Cortex of kidney (tissue), 1 donor: ENCODE results near the gene FJX1.

Experiments
- DNase-seq: peaks from one replicate; lab custom pipeline; 2025; lab: John Stamatoyannopoulos, UW

FJX1 gene

DNA sequence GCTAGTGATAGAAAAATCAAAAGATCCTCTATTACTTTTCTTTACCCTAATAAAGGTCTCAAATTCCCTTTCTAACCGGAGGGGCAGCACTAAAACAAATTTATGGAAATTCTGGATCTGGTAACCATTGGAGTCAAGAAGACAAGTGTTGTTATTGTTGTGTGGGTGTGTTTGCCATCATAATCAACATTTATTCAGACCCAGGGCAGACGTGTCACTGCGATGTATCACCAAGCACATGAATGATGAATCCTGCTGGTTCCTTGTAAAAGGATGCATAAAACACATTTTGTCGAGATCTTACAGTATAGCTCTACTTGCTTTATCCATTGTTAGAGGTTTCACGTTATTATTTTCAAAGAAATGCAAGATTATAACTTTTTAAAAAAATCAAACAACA, 12.1 kb upstream of the FJX1 start:
- no peak for DNase-seq

DNA sequence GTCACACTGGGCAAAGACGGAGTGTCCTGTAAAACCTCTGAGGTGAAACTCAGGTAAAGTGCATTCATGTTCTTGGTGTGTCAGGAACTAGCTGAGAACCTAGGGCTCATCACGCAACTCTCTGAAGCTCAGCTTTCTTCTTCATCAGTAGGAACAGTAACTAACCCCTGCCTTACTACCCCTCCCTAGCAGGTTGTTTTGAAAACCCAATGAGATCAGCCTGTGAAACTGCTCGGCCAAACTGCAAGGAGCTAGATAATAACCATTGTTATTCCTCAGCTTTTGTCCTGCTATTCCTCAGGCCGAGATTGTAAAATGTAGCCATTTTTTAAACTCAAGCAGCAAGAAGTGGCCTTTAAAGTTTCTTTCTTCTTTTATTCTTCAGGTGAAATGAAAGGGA, 9.8 kb upstream of the FJX1 start:
- DNase-seq: no peak

DNA sequence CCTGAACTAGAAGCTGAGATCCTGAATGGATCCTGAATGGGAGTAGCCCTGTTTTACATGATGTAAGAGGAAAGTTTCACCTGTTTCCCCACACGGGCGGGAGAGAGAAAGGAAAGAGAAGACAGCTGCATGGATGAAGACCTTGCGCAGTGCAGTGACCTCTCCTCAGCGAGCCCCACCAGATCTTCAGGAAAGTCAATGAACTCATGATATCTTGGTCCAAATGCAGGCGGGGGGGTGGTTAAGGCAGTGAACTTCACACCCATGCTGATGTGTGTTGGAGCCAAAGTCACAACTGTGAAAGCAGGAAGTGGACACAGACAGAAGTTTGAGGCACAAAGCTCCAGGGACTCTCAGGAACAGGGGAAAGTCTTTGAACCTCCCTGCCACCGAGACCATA, 8.6 kb upstream of the FJX1 start:
- no peak for DNase-seq

DNA sequence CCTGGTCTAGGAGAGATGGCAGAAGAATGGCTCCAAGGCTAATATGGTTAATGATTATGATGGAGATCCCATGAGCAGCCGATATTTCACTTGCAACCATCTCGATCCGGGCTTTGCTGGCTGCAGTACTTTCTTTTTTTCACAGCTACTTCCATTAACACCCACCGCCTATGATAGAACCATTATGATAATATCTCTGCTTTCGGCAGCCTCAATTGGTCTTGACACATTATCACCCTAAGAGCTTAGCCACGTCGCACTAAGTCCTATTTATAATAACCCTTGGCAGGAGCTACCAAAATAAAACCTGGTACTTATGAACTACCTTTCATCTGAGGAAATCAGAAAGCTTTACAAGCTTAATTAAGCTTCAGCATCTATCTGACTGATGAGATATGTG, 7.6 kb upstream of the FJX1 start:
- DNase-seq: no peak

DNA sequence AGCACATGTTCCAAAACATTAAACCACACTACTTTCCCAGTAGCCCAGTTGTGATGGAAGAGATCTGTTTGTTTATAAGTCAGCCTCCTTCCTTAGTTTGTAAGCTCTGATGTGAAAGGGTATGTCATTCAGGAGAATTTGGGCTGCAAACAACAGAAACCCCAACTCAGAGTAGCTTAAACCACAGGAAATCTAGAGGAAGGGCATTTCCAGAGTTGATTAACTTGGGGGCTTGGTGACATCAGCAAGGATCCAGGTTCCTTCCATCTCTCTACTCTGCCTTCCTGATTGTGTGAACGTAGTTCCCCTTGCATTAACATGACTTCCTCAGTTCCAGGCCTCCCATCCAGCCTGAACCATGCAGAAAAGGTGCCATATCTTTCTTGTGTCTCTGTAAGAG, 6.5 kb upstream of the FJX1 start:
- no peak for DNase-seq

DNA sequence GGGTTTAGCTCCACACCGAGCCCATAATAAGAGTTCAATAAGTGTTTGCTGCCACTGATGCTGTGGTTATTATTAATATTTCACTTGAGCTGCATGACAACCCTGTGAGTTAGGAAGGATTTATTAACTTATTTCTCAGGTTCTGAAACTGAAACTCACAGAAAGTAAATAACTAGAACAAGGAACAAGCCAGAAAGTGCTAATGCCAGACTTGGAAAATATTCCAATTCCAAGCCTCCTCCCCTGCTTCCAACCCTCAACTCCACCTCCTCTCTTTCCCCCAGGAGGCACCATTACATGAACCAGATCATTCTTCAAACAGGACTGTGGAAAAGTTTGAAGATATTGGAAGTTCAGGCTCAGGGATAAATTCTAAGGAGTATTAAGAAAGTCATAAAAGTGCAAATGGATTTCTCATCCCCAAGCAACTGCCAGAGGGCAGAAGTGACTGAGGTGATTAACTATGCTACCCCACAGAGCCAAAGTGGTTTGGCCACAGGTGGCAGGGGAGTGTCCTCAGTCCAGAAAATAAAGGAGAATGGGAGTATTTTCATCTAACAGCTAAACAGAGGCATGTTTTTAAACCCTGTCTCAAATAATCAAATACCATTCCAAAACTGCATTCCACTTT, 3.2 kb upstream of the FJX1 start:
- no peak for DNase-seq

DNA sequence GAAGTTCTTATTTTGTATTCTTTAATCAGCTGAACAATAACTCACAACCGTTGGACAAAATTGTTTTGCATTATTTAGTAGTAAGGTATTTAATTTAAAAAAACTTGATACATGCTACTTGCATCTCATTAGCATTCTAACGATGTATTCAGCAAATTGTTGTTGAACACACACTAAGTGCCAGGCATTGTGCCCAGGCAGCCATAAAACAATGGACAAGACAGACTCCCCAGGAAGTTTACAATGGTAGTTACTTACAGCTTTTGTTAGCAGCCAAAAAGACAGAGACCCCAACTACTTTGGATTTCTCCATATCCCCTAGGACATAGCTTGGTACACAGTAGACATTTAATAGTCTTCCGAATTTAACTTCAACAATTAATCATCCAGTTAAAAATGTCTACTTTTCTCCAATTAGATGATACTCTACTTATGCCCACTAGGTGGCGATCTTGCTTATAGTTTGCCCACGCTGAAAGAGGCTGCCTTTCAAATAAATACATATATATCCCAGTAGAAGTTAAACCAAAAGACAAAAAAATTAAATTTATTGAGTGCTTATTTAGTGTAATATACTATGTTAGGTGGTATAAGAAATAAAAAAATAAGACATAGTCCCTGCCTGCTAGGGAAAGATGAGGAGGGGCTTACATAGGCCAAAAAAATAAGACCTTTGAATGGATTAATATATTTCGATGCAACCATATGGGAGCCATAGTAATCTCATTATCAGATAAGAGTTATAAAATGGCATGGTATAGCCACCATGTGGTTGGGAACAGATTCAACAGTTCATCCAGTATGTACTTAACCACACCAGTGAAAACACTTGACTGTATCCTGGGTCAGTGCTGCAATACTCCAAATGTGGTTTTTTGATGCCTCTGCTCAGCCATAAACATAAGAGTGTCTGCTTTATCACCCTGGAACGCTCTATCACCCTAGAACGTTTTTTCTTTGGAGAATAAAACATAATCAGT, 2.0 kb upstream of the FJX1 start:
- DNase-seq: no peak

DNA sequence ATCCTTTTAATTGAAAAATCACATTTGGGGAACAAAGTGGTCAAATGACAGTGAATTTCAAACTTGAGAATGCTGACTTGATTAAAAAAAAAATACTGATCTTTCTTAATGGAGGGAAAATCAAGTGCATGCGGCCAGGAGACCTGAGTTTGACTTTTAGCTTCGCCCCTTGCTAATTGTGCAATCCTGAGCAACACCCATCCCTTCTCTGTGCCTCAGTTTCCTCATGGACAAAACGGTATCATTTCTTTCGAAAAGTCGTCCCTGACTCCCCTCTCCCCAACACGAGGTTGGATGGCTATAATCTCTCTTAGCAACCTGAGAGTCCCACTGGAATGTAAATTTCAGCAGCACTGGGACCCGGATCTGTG, 959 bp upstream of the FJX1 start:
- no peak for DNase-seq

DNA sequence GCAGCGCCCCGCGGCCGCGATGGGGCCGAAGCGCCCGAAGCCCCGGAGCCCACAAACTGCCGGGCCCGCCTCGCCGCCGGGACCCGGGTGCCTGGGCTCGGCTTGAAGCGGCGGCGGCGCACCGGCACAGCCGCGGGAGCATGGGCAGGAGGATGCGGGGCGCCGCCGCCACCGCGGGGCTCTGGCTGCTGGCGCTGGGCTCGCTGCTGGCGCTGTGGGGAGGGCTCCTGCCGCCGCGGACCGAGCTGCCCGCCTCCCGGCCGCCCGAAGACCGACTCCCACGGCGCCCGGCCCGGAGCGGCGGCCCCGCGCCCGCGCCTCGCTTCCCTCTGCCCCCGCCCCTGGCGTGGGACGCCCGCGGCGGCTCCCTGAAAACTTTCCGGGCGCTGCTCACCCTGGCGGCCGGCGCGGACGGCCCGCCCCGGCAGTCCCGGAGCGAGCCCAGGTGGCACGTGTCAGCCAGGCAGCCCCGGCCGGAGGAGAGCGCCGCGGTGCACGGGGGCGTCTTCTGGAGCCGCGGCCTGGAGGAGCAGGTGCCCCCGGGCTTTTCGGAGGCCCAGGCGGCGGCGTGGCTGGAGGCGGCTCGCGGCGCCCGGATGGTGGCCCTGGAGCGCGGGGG, 346 bp downstream of the FJX1 start:
- no peak for DNase-seq

DNA sequence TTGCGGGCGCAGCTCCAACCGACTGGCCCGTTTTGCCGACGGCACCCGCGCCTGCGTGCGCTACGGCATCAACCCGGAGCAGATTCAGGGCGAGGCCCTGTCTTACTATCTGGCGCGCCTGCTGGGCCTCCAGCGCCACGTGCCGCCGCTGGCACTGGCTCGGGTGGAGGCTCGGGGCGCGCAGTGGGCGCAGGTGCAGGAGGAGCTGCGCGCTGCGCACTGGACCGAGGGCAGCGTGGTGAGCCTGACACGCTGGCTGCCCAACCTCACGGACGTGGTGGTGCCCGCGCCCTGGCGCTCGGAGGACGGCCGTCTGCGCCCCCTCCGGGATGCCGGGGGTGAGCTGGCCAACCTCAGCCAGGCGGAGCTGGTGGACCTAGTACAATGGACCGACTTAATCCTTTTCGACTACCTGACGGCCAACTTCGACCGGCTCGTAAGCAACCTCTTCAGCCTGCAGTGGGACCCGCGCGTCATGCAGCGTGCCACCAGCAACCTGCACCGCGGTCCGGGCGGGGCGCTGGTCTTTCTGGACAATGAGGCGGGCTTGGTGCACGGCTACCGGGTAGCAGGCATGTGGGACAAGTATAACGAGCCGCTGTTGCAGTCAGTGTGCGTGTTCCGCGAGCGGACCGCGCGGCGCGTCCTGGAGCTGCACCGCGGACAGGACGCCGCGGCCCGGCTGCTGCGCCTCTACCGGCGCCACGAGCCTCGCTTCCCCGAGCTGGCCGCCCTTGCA, 1.0 kb downstream of the FJX1 start:
- DNase-seq: no peak

DNA sequence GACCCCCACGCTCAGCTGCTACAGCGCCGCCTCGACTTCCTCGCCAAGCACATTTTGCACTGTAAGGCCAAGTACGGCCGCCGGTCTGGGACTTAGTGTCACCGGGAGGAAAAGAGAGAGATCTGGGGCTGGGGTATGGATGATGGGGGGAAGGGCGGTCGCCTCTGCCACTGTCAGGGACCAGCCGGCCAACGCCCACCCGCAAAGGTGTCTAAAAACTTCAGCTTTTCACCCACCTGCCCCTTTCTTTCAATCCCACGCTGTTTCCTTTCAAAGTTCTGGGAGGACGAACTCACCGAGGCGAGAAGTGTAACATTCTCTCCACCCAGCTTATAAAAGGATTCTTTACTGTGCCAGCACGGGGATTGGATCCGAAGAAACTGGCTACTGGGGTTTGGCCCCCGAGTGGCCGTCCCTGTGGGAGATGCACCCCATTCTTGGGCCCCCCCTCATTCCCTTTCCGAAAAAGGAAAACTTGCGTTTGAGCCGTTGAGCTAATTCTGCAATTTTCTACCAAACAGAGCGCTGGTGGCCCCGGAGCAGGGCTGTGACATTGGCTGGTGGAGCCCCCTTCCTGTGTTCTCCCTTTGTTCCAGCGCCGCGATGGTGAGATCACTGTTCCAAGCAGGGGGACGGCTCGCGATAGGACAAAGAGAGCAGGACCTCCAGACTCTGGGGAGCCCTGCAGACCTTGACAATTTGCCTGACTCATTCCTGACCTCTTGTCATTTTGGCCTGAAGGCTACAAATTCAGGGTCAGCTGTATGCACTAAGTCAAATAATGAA, 1.8 kb downstream of the FJX1 start:
- no peak for DNase-seq

DNA sequence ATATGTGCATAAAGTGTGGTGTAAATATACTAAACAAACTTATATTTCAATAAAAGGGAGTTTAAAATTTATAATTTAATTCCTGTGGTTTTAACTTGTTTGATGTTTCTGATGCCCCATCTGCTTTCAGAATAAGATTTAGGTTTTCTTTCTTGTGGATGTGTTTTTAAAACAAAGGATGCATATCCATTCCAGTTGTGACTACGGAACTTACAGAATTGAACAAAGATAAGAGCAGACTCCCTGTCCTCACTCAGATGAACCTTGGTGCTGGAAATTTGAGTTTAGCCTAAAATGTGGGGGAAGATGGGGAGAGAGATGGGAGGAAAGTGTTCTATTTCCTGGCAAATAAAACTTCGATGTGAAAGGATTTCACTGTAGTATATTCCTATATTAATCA, 2.5 kb downstream of the FJX1 start:
- no peak for DNase-seq

DNA sequence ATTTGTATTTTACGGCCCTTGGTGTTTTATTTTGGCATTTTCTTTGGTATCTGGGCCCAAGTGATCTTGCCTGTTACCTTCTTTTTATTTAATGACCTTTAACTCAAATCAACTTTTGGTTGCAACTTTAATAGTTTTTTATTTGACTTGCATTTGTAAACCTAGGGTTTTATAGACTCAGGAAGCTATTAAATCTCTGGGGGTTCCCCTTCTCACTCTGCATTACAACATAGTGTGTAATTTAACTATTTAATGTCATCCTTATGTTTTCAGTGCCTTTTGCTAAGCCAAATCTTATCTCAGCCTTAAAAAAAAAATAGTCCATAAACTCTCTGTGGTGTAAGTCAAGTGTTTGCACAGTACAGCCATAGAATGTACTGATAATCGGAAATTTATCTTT, 3.4 kb downstream of the FJX1 start:
- DNase-seq: no peak

DNA sequence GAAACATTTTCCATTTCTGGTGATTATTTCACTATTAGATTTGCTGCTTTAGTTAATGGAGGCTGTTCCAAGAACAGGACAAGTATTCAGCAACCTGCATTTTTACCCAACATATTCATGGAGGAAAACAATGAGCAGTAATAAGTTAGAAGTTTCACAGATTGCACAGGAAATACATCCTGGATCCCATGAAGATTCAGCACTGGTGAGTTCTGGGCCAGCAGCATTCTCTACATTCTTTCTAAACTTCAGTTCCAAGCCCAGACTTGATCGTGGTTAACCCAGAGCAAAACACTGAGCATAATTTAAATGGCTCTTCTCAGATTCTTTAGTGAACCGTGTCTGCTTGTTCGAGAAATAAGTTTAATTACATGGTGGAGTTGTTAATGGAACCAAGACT, 3.8 kb downstream of the FJX1 start:
- no peak for DNase-seq

DNA sequence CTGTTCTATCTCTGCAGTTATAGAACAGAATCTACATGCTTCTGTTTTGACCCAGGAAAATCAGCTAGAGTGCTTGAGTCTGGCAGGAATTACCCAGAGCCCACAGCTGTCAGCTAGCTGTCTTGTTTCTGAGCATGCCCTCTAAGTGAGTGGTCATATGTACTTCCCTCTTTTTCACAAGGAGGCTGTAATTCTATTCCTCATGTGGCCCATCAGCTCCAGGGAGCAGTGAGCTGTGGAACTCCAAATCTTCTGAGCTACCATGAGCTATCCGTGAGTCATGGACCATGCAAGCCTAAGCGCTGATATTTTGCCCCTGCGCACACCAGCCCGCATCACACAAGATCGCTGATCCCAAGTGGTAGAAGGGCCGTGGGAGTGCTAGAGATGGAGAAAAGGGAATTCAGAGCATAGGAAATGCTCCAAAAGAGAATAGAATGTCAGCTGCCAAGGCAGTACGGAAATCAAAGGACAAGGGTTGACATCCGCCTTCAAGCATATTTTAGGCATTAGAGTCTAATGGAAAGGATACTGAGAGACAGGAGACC, 5.4 kb downstream of the FJX1 start:
- DNase-seq: no peak

DNA sequence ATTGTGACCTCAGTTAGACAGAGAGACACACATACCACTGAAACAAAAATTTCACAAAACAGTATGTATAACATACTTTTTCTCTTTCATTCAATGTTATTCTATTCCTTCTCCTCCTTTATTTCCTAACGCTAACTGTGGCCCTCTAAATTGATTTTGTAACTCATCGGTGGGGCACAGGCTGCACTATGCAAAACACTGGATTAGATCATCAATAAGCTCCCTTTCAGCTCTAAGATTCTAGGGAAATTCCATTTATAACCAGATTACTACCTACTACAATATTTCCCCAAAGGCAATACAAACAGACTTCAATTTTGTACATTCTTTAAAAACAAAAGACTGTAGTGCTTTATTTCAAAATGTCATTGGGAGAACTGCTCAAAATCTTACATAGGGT, 6.1 kb downstream of the FJX1 start:
- DNase-seq: no peak

DNA sequence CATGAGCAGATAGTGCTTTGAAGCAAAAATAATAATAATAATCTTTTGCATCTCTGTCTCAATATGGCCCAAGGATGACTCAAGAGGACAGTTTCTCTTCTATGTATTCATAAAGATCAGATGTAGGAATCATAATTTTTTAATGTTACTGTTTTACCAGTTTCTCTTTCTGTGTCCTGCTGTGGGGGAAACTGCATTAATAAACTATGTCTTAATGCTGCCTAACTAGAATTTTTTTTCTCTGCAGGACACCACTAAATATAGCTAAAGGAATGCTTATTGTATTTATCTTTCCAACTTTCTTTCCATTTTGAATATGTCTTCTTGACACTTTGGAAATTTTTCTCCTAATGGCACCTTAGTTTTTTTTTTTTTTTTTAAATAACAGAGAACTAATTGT, 6.5 kb downstream of the FJX1 start:
- no peak for DNase-seq

DNA sequence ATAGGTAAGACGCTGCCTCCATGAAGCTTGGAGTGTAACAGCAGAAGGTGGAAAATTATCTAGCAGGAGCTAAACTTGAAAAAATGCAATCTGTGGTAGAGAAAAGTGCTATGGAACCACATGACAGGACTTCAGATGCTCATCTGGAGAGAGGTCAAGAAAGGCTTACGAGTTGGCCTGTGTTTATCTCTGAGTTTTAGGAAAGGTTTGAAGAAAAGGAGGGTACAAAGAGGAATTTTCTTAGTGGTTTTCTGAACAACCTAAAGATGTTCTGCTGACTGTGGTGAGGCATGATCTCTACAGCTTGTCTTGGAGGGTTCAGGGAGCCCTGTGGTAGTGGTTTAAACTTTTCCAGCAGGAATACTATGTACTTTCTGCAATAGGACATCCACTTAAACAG, 8.2 kb downstream of the FJX1 start:
- DNase-seq: no peak

DNA sequence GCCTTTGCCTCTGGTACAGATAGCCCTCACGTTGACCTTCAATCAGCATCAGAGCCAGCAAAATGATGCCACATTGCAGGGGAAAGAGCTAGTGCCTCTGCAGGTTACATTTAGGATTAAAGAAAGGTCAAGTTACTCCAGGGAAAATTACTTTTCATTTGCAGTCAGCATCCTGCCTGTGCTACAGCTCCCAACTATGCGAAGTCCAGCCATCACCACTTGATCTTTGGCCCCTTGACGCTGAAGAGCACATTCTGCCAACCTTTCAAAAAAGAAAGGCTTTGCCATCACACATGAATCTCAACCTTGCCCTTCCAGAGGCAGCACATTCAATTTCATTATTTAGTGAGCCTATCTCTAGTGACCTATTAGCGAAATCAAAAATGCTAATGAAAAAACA, 11.3 kb downstream of the FJX1 start:
- no peak for DNase-seq

DNA sequence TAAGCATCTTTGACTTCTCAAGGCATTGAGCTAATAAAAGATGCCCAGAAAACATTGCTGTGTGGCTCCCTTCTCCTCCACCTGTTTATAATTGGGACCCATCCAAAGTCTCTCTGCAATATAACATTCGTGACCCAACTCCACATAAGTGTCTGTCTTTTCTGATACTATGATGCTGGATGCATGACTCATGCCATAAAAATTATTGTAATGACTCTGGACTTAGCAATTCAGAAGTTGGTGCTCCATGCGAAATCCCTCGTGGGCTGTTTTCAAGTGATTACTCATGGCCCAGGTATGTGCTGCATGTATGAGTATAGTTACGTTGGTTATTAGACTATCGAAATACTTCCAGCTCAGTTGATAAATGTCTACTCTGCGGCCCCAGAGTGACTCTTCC, 11.7 kb downstream of the FJX1 start:
- no peak for DNase-seq

DNA sequence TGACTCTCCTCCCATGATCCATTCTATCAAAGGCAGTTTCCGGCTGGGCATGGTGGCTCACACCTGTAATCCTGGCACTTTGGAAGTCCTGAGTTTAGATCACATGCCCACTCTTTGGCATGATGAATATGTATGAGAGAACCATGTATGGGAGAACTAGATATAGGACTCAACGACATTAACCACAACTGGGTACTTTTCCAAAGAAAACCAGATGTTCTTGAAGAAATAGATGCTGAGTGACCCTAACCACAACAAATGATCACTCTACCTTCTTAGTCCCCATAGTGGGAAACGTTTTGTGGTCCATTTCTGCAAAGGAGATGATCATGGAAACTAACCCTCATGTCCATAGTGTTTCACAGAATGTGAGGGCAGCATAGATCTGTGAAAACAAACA, 13.6 kb downstream of the FJX1 start:
- DNase-seq: no peak
